Measurements from ENCODE around the gene DLG2. TPM values are rescaled to one million over a fixed set of nuclear protein-coding genes. Genes with fewer than 3 reads are reported as not detected.

Gene DLG2
- total and polyA plus RNA-seq, 2 donors (not counting 3 experiments of a cell fraction or from before 2014, with no cell fraction given) = 0.15 to 1.1 TPM

DNA sequence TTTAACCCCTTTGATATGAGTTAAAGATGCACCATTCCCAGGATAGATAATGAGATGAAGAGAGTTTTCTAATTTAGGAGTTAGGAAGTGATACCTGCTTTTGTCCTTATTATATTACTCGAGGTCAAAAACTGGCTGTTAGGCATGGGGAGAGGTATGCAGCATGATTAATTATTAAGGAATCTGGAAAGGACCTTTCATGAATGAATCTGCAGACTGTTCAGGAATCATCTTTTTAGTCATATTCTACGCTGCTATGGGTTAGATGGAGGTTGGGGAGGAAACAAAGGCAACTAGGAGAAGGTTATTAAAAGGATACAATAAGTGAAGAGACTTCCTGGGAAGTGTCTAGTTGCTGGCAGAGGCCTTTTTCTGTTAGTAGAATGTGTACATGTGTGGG is 1848.5 kb downstream of the DLG2 start:
- intact Hi-C loops (cut with micrococcal nuclease) (no loop called here), dilution Hi-C loops (cut with MboI; ENCODE audit: extremely low pct_ligation_motif_present, low sequenced_read_pairs) (no loop called here)
- Histone ChIP-seq H2AFZ (ENCODE audit: low read depth, low read length) (no peak overlapping the region), H3K9me1 (replicated peaks; ENCODE audit: control insufficient read depth, extremely low read depth, insufficient read depth, low read length) (no peaks in the 10 kb centered on the region), H3K4me1 (ENCODE audit: control insufficient read depth, extremely low read depth, insufficient read depth, low read length) (no peaks in the 10 kb centered on the region), H3K79me2 (ENCODE audit: control insufficient read depth, insufficient read depth, low read length) (no peaks in the 10 kb centered on the region), H3K4me3 (replicated peaks in 1 of 3; ENCODE audit: insufficient read depth in 1 of 3, low read depth in 1 of 3, low read length in 3 of 3) (no peak overlapping the region), H4K20me1 (replicated peaks; ENCODE audit: control insufficient read depth, extremely low read depth, insufficient read depth, low read length) (no peaks in the 10 kb centered on the region), H3K9me3 (replicated peaks; ENCODE audit: control insufficient read depth, insufficient read depth, low read length) (no peaks in the 10 kb centered on the region), H3K4me2 (ENCODE audit: insufficient read depth, low read length) (no peak overlapping the region), H3K9ac (replicated peaks; ENCODE audit: extremely low read depth, insufficient read depth, low read length) (no peak overlapping the region), H3K36me3 (ENCODE audit: control insufficient read depth in 2 of 2, extremely low read depth in 1 of 2, insufficient read depth in 2 of 2, low read length in 2 of 2) (no peaks in the 10 kb centered on the region), H3K27me3 (ENCODE audit: control insufficient read depth in 2 of 2, insufficient read depth in 2 of 2, low read length in 2 of 2) (no peaks in the 10 kb centered on the region), H3K27ac (ENCODE audit: insufficient read depth, low read depth, low read length) (no peak overlapping the region)
- no TSS peak for BruUV-seq (replicated peaks)
- DNase-seq (ENCODE audit: low read depth, low spot score) = no peak
- FAIRE-seq = no peak
- TF ChIP-seq EZH2 (IDR thresholded peaks at IDR 0.05; ENCODE audit: borderline replicate concordance, low read depth, low read length, severe bottlenecking) (no peak), POLR2AphosphoS5 (IDR thresholded peaks at IDR 0.05; ENCODE audit: insufficient read depth, low read depth, low read length) (no peak), POLR2A (IDR thresholded peaks at IDR 0.05; ENCODE audit: low read depth, low read length) (no peak), JUN (IDR thresholded peaks at IDR 0.05; ENCODE audit: borderline replicate concordance, insufficient read depth, insufficient read length, low read depth) (no peak), MYC (IDR thresholded peaks at IDR 0.05; ENCODE audit: low read depth, low read length) (no peak), FOS (IDR thresholded peaks at IDR 0.05; ENCODE audit: borderline replicate concordance, insufficient read depth, low read length) (no peak), GATA2 (IDR thresholded peaks at IDR 0.05; ENCODE audit: insufficient read depth, insufficient read length, low read depth, low read length) (no peak)
- TF ChIP-seq, protein P1, sequence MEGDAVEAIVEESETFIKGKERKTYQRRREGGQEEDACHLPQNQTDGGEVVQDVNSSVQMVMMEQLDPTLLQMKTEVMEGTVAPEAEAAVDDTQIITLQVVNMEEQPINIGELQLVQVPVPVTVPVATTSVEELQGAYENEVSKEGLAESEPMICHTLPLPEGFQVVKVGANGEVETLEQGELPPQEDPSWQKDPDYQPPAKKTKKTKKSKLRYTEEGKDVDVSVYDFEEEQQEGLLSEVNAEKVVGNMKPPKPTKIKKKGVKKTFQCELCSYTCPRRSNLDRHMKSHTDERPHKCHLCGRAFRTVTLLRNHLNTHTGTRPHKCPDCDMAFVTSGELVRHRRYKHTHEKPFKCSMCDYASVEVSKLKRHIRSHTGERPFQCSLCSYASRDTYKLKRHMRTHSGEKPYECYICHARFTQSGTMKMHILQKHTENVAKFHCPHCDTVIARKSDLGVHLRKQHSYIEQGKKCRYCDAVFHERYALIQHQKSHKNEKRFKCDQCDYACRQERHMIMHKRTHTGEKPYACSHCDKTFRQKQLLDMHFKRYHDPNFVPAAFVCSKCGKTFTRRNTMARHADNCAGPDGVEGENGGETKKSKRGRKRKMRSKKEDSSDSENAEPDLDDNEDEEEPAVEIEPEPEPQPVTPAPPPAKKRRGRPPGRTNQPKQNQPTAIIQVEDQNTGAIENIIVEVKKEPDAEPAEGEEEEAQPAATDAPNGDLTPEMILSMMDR (IDR thresholded peaks at IDR 0.05; ENCODE audit: extremely low read depth in 1 of 2, insufficient read depth in 1 of 2, low read depth in 1 of 2, low read length in 2 of 2) = no peak
- TF ChIP-seq, protein P2, sequence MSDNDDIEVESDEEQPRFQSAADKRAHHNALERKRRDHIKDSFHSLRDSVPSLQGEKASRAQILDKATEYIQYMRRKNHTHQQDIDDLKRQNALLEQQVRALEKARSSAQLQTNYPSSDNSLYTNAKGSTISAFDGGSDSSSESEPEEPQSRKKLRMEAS (IDR thresholded peaks at IDR 0.05; ENCODE audit: insufficient read depth, insufficient read length) = no peak
- CTCF ChIA-PET = interaction anchor here (1.6 kb wide), 1 partner anchor 13 kb away, joined by 3 read pairs; no protein-coding TSS in a partner anchor
- POLR2A ChIA-PET = no interaction called here
